ENCODE data around the gene ERI3. TPM values are rescaled to one million over a fixed set of nuclear protein-coding genes. Genes with fewer than 3 reads are reported as not detected.

ERI3 gene
- total RNA-seq, 1 experiment from 2014 or later = 74.2 TPM

GRCh38 chr1:44283524-44284173 is 71.4 kb downstream of the ERI3 start:
- BruUV-seq (replicated peaks) = no TSS peak
- Histone ChIP-seq H3K27ac (ENCODE audit: low read depth, low read length) (no peak overlapping the region), H3K9ac (ENCODE audit: low read length) (no peak overlapping the region), H3K4me2 (ENCODE audit: low read length) (no peak overlapping the region), H2AFZ (ENCODE audit: low read depth, low read length, poor library complexity, severe bottlenecking) (no peak overlapping the region), H3K27me3 (ENCODE audit: insufficient read depth, low read length) (no peaks in the 10 kb centered on the region), H3K9me2 (ENCODE audit: insufficient read depth) (no peaks in the 10 kb centered on the region), H3K4me3 (replicated peaks in 1 of 2; ENCODE audit: low read depth in 1 of 2, low read length in 2 of 2) (no peak overlapping the region), H3K4me1 (ENCODE audit: control insufficient read depth in 1 of 2, insufficient read depth in 2 of 2, low read length in 2 of 2) (no peaks in the 10 kb centered on the region), H3K36me3 (ENCODE audit: control insufficient read depth in 1 of 2, insufficient read depth in 2 of 2, low read length in 2 of 2) (peaks cover 0 to 2% of the 10 kb centered on the region in 2 experiments; a peak in 1 of 4 replicates), H3K79me2 (ENCODE audit: insufficient read depth, low read length) (no peaks in the 10 kb centered on the region), H3K9me3 (ENCODE audit: control insufficient read depth in 1 of 2, insufficient read depth in 1 of 2, low read depth in 1 of 2, low read length in 2 of 2) (no peaks in the 10 kb centered on the region), H4K20me1 (ENCODE audit: insufficient read depth) (no peaks in the 10 kb centered on the region)
- intact Hi-C loops (cut with micrococcal nuclease) = no loop called here
- ATAC-seq (no peak), DNase-seq (ENCODE audit: low read depth, low spot score) (no peak)
- ChIA-PET RAD21 (ENCODE audit: low non-redundant PET in 1 of 2, low total read pairs in 2 of 2, uncharacterized antibody in 2 of 2, unreplicated experiment in 2 of 2) (no interaction called here), POLR2A (no interaction called here), CTCF (no interaction called here)
- TF ChIP-seq CTCF (IDR thresholded peaks at IDR 0.05 in 2 of 3, conservative IDR thresholded peaks at IDR 0.05 in 1 of 3; ENCODE audit: borderline replicate concordance in 1 of 3, insufficient read depth in 1 of 3, low read depth in 2 of 3, low read length in 2 of 3) (no peak), CEBPB (IDR thresholded peaks at IDR 0.05; ENCODE audit: low read depth) (no peak), TCF7L2 (IDR thresholded peaks at IDR 0.05; ENCODE audit: borderline replicate concordance, extremely low read depth, insufficient read depth, insufficient read length) (no peak), ZNF274 (IDR thresholded peaks at IDR 0.05; ENCODE audit: low read depth, low read length) (no peak), ATF3 (IDR thresholded peaks at IDR 0.05) (no peak), SIN3A (IDR thresholded peaks at IDR 0.05; ENCODE audit: low read depth) (no peak), FOSL1 (IDR thresholded peaks at IDR 0.05; ENCODE audit: low read depth) (no peak), EZH2phosphoT487 (IDR thresholded peaks at IDR 0.05; ENCODE audit: borderline replicate concordance) (no peak), EGR1 (IDR thresholded peaks at IDR 0.05; ENCODE audit: low read depth) (no peak), SRF (IDR thresholded peaks at IDR 0.05; ENCODE audit: low read depth) (no peak), JUND (IDR thresholded peaks at IDR 0.05) (no peak), POLR2AphosphoS5 (IDR thresholded peaks at IDR 0.05; ENCODE audit: low read depth, low read length) (no peak), CBX3 (IDR thresholded peaks at IDR 0.05; ENCODE audit: low read depth) (no peak)
- TF ChIP-seq, protein P1, sequence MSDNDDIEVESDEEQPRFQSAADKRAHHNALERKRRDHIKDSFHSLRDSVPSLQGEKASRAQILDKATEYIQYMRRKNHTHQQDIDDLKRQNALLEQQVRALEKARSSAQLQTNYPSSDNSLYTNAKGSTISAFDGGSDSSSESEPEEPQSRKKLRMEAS (IDR thresholded peaks at IDR 0.05) = no peak

Data from HCT116 (cell line).